Fibroblast of upper back skin (primary cell): ENCODE results near the gene RAB7B.

ENCODE experiments used
- DNase-seq: peaks from one replicate; pipeline ENCODE4 v3.0.0-alpha.2; 2013

RAB7B gene

GRCh38 chr1:205993068-205993467 lies 10.1 kb downstream of the RAB7B start:
- DNase-seq = no peak

GRCh38 chr1:205992218-205992882 lies 10.8 kb downstream of the RAB7B start:
- no peak for DNase-seq

GRCh38 chr1:205991237-205991636 lies 12.0 kb downstream of the RAB7B start:
- peak; percentile 64 for DNase-seq

GRCh38 chr1:205990226-205990625 lies 13.0 kb downstream of the RAB7B start:
- DNase-seq = no peak

- no peak for DNase-seq
These were observed 13.4 kb downstream of the RAB7B start for GRCh38 chr1:205989786-205990185.

GRCh38 chr1:205988585-205988995 lies 14.6 kb downstream of the RAB7B start:
- DNase-seq = no peak

GRCh38 chr1:205986861-205987260 lies 16.3 kb downstream of the RAB7B start:
- DNase-seq = no peak

- DNase-seq = no peak
These were observed 16.9 kb downstream of the RAB7B start for GRCh38 chr1:205986292-205986691.

GRCh38 chr1:205985330-205986005 lies 17.7 kb downstream of the RAB7B start:
- DNase-seq = no peak

GRCh38 chr1:205983925-205984725 lies 19.1 kb downstream of the RAB7B start:
- DNase-seq = peak; percentile 67

- DNase-seq = no peak
These were observed 21.9 kb downstream of the RAB7B start for GRCh38 chr1:205981257-205981656.

- no peak for DNase-seq
These were observed 22.8 kb downstream of the RAB7B start for GRCh38 chr1:205980237-205980870.

GRCh38 chr1:205979301-205979700 lies 23.9 kb downstream of the RAB7B start:
- DNase-seq = no peak

GRCh38 chr1:205978676-205979075 lies 24.5 kb downstream of the RAB7B start:
- no peak for DNase-seq

- peak; percentile 87 for DNase-seq
These were observed 25.7 kb downstream of the RAB7B start for GRCh38 chr1:205977402-205978014.

- peak; percentile 61 for DNase-seq
These were observed 26.3 kb downstream of the RAB7B start for GRCh38 chr1:205976708-205977401.

GRCh38 chr1:205976036-205976435 lies 27.2 kb downstream of the RAB7B start:
- no peak for DNase-seq

GRCh38 chr1:205975387-205975998 lies 27.7 kb downstream of the RAB7B start:
- DNase-seq = no peak

- no peak for DNase-seq
These were observed 28.5 kb downstream of the RAB7B start for GRCh38 chr1:205974712-205975111.

- no peak for DNase-seq
These were observed 29.6 kb downstream of the RAB7B start for GRCh38 chr1:205973377-205974232.
